DND-41 (cell line): ENCODE results near the gene LAMTOR3.

Experiments used
- ATAC-seq: fragments of 200-7000 bp; cut with Tn5 transposase; 3 replicates; pipeline ENCODE4 v1.9.1; 2021; ENCODE audit warnings: low read depth; ENCODE audit not compliant: insufficient read depth
- DNase-seq: peaks from one replicate; pipeline ENCODE4 v3.0.0-alpha.2; 2020
- H2AFZ ChIP-seq: 2 replicates; pipeline ENCODE4 v1.6.0; 2012; ENCODE audit warnings: low read depth, low read length
- H3K27ac ChIP-seq: 2 replicates; pipeline ENCODE4 v1.5.1; 2012; ENCODE audit warnings: low read length, inconsistent platforms
- H3K27me3 ChIP-seq: fragments of 200-600 bp; sonication (generic); 2 replicates; pipeline ENCODE4 v1.6.0; 2012; ENCODE audit warnings: low read length, mild to moderate bottlenecking, inconsistent platforms; ENCODE audit not compliant: insufficient read depth, poor library complexity
- H3K36me3 ChIP-seq: 2 replicates; pipeline ENCODE4 v1.5.1; 2012; ENCODE audit warnings: low read length, inconsistent platforms; ENCODE audit not compliant: insufficient read depth
- H3K4me1 ChIP-seq: 2 replicates; pipeline ENCODE4 v1.5.1; 2012; ENCODE audit warnings: mild to moderate bottlenecking, low read length; ENCODE audit not compliant: insufficient read depth
- H3K4me2 ChIP-seq: 2 replicates; pipeline ENCODE4 v1.6.0; 2012; ENCODE audit warnings: mild to moderate bottlenecking, moderate library complexity, low read length, inconsistent platforms; ENCODE audit not compliant: insufficient read depth
- H3K4me3 ChIP-seq, 2 experiments: fragments of 200-600 bp in 1 of 2; shearing (Covaris generic) in 1 of 2; 2 replicates each; pipeline ENCODE4 v1.5.1; 2012 to 2016; ENCODE audit warnings: inconsistent platforms in 2 of 2, low read length in 2 of 2, mild to moderate bottlenecking in 2 of 2, low read depth in 1 of 2, moderate library complexity in 1 of 2
- H3K79me2 ChIP-seq: 2 replicates; pipeline ENCODE4 v1.6.0; 2012; ENCODE audit warnings: low read length, inconsistent platforms; ENCODE audit not compliant: insufficient read depth
- H3K9ac ChIP-seq: 2 replicates; pipeline ENCODE4 v1.6.0; 2012; ENCODE audit warnings: low read depth, mild to moderate bottlenecking, inconsistent platforms, low read length, moderate library complexity
- H3K9me3 ChIP-seq: 2 replicates; pipeline ENCODE4 v1.5.1; 2012; ENCODE audit warnings: low read length, moderate library complexity, mild to moderate bottlenecking, inconsistent platforms; ENCODE audit not compliant: insufficient read depth, severe bottlenecking
- H4K20me1 ChIP-seq: 2 replicates; pipeline ENCODE4 v1.6.0; 2012; ENCODE audit warnings: low read length; ENCODE audit not compliant: insufficient read depth
- EZH2 ChIP-seq: IDR thresholded peaks from 3 replicates; pipeline ENCODE4 v1.6.1; 2012; ENCODE audit warnings: borderline replicate concordance, low read depth, mild to moderate bottlenecking, moderate library complexity, low read length, inconsistent platforms; ENCODE audit not compliant: severe bottlenecking
- TF ChIP-seq, protein P1 (sequence below): IDR thresholded peaks from 2 replicates; pipeline ENCODE4 v1.5.1; 2012; ENCODE audit warnings: borderline replicate concordance, low read length, moderate library complexity, mild to moderate bottlenecking; ENCODE audit not compliant: poor library complexity, severe bottlenecking; ENCODE audit errors: extremely low read depth

The LAMTOR3 gene

GRCh38 chr4:99927566-99927965 is 33.3 kb upstream of the LAMTOR3 start:
- H2AFZ ChIP-seq, result no peak overlapping the region
- no peaks in the 10 kb centered on the region for H3K27me3 ChIP-seq
- peaks cover 8% of the 10 kb centered on the region; the same call in 1 of the 2 replicates for H4K20me1 ChIP-seq
- H3K4me1 ChIP-seq, result no peaks in the 10 kb centered on the region
- DNase-seq, result no peak
- TF ChIP-seq EZH2, result no peak
- TF ChIP-seq, protein P1, sequence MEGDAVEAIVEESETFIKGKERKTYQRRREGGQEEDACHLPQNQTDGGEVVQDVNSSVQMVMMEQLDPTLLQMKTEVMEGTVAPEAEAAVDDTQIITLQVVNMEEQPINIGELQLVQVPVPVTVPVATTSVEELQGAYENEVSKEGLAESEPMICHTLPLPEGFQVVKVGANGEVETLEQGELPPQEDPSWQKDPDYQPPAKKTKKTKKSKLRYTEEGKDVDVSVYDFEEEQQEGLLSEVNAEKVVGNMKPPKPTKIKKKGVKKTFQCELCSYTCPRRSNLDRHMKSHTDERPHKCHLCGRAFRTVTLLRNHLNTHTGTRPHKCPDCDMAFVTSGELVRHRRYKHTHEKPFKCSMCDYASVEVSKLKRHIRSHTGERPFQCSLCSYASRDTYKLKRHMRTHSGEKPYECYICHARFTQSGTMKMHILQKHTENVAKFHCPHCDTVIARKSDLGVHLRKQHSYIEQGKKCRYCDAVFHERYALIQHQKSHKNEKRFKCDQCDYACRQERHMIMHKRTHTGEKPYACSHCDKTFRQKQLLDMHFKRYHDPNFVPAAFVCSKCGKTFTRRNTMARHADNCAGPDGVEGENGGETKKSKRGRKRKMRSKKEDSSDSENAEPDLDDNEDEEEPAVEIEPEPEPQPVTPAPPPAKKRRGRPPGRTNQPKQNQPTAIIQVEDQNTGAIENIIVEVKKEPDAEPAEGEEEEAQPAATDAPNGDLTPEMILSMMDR, result no peak
- ATAC-seq, result no peak
- H3K9ac ChIP-seq, result no peak overlapping the region
- no peak overlapping the region for H3K27ac ChIP-seq
- H3K79me2 ChIP-seq, result peaks cover 72% of the 10 kb centered on the region
- no peak overlapping the region for H3K4me2 ChIP-seq
- peaks cover 54% of the 10 kb centered on the region for H3K36me3 ChIP-seq
- H3K4me3 ChIP-seq, result no peak overlapping the region
- no peaks in the 10 kb centered on the region for H3K9me3 ChIP-seq

DNA sequence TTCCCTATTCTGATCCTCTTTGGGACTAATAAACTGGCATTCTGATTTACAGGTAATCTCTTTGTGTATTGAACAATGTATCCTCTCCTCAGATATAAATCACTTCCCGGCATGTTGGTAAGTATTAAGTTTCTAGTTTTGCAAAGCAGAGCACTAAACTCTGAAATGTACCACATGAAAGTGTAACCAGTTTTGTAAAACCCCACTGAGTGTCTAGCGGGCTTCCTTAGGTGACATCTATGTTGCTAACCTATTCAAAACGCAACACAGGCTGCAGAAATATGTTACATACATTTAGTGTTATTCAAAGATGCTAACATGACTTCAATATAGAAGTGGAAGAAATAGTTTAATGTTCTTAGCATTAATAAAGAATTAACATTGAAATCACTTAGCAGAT is 26.9 kb upstream of the LAMTOR3 start:
- H3K36me3 ChIP-seq, result peaks cover 65% of the 10 kb centered on the region
- H3K9ac ChIP-seq, result no peak overlapping the region
- H3K4me2 ChIP-seq, result no peak overlapping the region
- no peak for ATAC-seq
- no peak overlapping the region for H3K4me3 ChIP-seq
- DNase-seq, result no peak
- no peaks in the 10 kb centered on the region for H3K4me1 ChIP-seq
- no peaks in the 10 kb centered on the region for H3K9me3 ChIP-seq
- TF ChIP-seq, protein P1, result no peak
- no peak for TF ChIP-seq EZH2
- no peak overlapping the region for H2AFZ ChIP-seq
- H3K27ac ChIP-seq, result no peak overlapping the region
- no peaks in the 10 kb centered on the region for H3K27me3 ChIP-seq
- H4K20me1 ChIP-seq, result no peaks in the 10 kb centered on the region; the same call in 1 of the 2 replicates
- H3K79me2 ChIP-seq, result peaks cover 18% of the 10 kb centered on the region

GRCh38 chr4:99918656-99919055 is 24.4 kb upstream of the LAMTOR3 start:
- H3K36me3 ChIP-seq, result peaks cover 60% of the 10 kb centered on the region
- H3K4me2 ChIP-seq, result no peak overlapping the region
- DNase-seq, result no peak
- H3K9ac ChIP-seq, result no peak overlapping the region
- no peaks in the 10 kb centered on the region for H3K27me3 ChIP-seq
- ATAC-seq, result no peak
- no peak overlapping the region for H2AFZ ChIP-seq
- no peaks in the 10 kb centered on the region for H4K20me1 ChIP-seq
- H3K9me3 ChIP-seq, result no peaks in the 10 kb centered on the region
- no peaks in the 10 kb centered on the region for H3K4me1 ChIP-seq
- H3K4me3 ChIP-seq, result no peak overlapping the region
- peaks cover 2% of the 10 kb centered on the region; the same call in 1 of the 2 replicates for H3K79me2 ChIP-seq
- H3K27ac ChIP-seq, result no peak overlapping the region
- TF ChIP-seq, protein P1, result no peak
- no peak for TF ChIP-seq EZH2

- no peak overlapping the region for H3K4me3 ChIP-seq
- no peaks in the 10 kb centered on the region for H3K27me3 ChIP-seq
- H3K9me3 ChIP-seq, result no peaks in the 10 kb centered on the region
- ATAC-seq (no peak), DNase-seq (no peak)
- no peaks in the 10 kb centered on the region for H4K20me1 ChIP-seq
- no peak overlapping the region for H2AFZ ChIP-seq
- no peak overlapping the region for H3K9ac ChIP-seq
- H3K27ac ChIP-seq, result no peak overlapping the region
- no peaks in the 10 kb centered on the region for H3K4me1 ChIP-seq
- peaks cover 2% of the 10 kb centered on the region; the same call in 1 of the 2 replicates for H3K79me2 ChIP-seq
- TF ChIP-seq, protein P1, result no peak
- no peak for TF ChIP-seq EZH2
- H3K36me3 ChIP-seq, result peaks cover 55% of the 10 kb centered on the region
- no peak overlapping the region for H3K4me2 ChIP-seq
These were observed 23.3 kb upstream of the LAMTOR3 start for GRCh38 chr4:99917575-99917974.
